Lower lobe of right lung (tissue), 2 donors: ENCODE measurements around the gene EPHA6. TPM values are rescaled to one million over a fixed set of nuclear protein-coding genes. Genes with fewer than 3 reads are reported as not detected.
"Not testable (repeated sequence)": the region's sequence is repeated elsewhere in the genome, so short reads cannot be mapped to it uniquely, and the experiment has no call there.

Experiments
- ATAC-seq, 2 donors: fragments of 200-7000 bp; cut with Tn5 transposase; one replicate each; pipeline ENCODE4 v1.9.1; 2020 to 2022; ENCODE audit warnings: mild to moderate bottlenecking in 2 of 2, moderate library complexity in 2 of 2
- DNase-seq: peaks from one replicate; pipeline ENCODE4 v3.0.0-alpha.2; 2020
- H3K27ac ChIP-seq: fragments of 200-600 bp; one replicate; pipeline ENCODE4 v1.8.0; 2022
- H3K27me3 ChIP-seq: fragments of 200-600 bp; one replicate; pipeline ENCODE4 v1.8.0; 2022; ENCODE audit warnings: low read depth
- H3K36me3 ChIP-seq: fragments of 200-600 bp; one replicate; pipeline ENCODE4 v1.8.0; 2022; ENCODE audit warnings: mild to moderate bottlenecking
- H3K4me1 ChIP-seq: fragments of 200-600 bp; one replicate; pipeline ENCODE4 v1.8.0; 2022
- H3K4me3 ChIP-seq: fragments of 200-600 bp; one replicate; pipeline ENCODE4 v1.8.0; 2022; ENCODE audit warnings: mild to moderate bottlenecking
- H3K9me3 ChIP-seq: fragments of 200-600 bp; one replicate; pipeline ENCODE4 v1.8.0; 2022
- intact Hi-C: fragments of 100-400 bp; cut with DNase I; formaldehyde crosslinking; loops from one replicate; pipeline ENCODE4 v1.11.0; 2022
- total RNA-seq: library from RNA; stranded (reverse); fragmentation: NEBNext Ultra II Directional; extraction: Animal tissue kit (Norgen Biotek cat#: 25700); gene quantifications from one replicate; pipeline ENCODE4 v1.2.1, GENCODE V29; 2021
- TF ChIP-seq, protein P1 (sequence below): fragments of 200-600 bp; IDR thresholded peaks from one replicate; pipeline ENCODE4 v1.8.0; 2022; ENCODE audit warnings: antibody characterized with exemption, mild to moderate bottlenecking
- donor health status: DM: no; HTN: yes; CAD: no; lungs with severe emphysema.

Gene EPHA6
- total RNA-seq, 1 donor from 2014 or later, result 0.53 TPM

- no peak for DNase-seq
- intact Hi-C loops, result no loop called here
Measured at GRCh38 chr3:97257942-97258697, 443.7 kb downstream of the EPHA6 start.

DNA sequence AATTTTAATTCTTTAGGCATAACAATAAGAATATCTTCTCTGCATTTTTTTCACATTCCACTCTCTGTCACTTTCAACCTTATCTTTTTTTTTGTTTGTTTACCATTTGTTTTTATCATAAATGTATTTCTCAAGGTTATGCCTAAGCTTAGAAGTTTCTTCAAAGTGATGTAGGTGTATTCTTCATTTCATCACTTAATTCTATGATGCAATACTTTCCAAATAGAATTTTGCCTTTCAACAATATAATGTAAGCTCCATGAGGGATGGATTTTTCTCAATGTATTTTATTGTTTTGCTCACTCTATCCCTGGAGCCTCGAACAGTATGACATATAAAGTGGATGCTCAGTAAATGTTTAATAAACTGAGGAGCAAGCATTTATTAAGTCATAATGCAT, 444.9 kb downstream of the EPHA6 start:
- ATAC-seq, result no peak
- H3K9me3 ChIP-seq, result no peaks in the 10 kb centered on the region
- TF ChIP-seq, protein P1, sequence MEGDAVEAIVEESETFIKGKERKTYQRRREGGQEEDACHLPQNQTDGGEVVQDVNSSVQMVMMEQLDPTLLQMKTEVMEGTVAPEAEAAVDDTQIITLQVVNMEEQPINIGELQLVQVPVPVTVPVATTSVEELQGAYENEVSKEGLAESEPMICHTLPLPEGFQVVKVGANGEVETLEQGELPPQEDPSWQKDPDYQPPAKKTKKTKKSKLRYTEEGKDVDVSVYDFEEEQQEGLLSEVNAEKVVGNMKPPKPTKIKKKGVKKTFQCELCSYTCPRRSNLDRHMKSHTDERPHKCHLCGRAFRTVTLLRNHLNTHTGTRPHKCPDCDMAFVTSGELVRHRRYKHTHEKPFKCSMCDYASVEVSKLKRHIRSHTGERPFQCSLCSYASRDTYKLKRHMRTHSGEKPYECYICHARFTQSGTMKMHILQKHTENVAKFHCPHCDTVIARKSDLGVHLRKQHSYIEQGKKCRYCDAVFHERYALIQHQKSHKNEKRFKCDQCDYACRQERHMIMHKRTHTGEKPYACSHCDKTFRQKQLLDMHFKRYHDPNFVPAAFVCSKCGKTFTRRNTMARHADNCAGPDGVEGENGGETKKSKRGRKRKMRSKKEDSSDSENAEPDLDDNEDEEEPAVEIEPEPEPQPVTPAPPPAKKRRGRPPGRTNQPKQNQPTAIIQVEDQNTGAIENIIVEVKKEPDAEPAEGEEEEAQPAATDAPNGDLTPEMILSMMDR, result no peak
- no peak for DNase-seq
- H3K27ac ChIP-seq, result no peak overlapping the region
- no peaks in the 10 kb centered on the region for H3K27me3 ChIP-seq
- H3K4me1 ChIP-seq, result no peaks in the 10 kb centered on the region
- H3K4me3 ChIP-seq, result no peak overlapping the region
- intact Hi-C loops, result no loop called here
- no peaks in the 10 kb centered on the region for H3K36me3 ChIP-seq

More at GRCh38 chr3:97257942-97258697, 443.7 kb downstream of the EPHA6 start:
- no peak for ATAC-seq
- TF ChIP-seq, protein P1, result no peak
- H3K4me3 ChIP-seq, result no peak overlapping the region
- H3K27ac ChIP-seq, result no peak overlapping the region
- H3K9me3 ChIP-seq, result no peaks in the 10 kb centered on the region
- H3K27me3 ChIP-seq, result no peaks in the 10 kb centered on the region
- H3K4me1 ChIP-seq, result no peaks in the 10 kb centered on the region
- no peaks in the 10 kb centered on the region for H3K36me3 ChIP-seq

- no peaks in the 10 kb centered on the region for H3K27me3 ChIP-seq
- ATAC-seq, result peak in 1 of 2 donors; percentile 27
- TF ChIP-seq, protein P1, result no peak
- H3K4me3 ChIP-seq, result no peak overlapping the region
- DNase-seq, result no peak
- intact Hi-C loops, result no loop called here
- no peaks in the 10 kb centered on the region for H3K9me3 ChIP-seq
- H3K27ac ChIP-seq, result no peak overlapping the region
- no peaks in the 10 kb centered on the region for H3K36me3 ChIP-seq
- no peaks in the 10 kb centered on the region for H3K4me1 ChIP-seq
Measured at GRCh38 chr3:97264180-97264579, 449.8 kb downstream of the EPHA6 start.

DNA sequence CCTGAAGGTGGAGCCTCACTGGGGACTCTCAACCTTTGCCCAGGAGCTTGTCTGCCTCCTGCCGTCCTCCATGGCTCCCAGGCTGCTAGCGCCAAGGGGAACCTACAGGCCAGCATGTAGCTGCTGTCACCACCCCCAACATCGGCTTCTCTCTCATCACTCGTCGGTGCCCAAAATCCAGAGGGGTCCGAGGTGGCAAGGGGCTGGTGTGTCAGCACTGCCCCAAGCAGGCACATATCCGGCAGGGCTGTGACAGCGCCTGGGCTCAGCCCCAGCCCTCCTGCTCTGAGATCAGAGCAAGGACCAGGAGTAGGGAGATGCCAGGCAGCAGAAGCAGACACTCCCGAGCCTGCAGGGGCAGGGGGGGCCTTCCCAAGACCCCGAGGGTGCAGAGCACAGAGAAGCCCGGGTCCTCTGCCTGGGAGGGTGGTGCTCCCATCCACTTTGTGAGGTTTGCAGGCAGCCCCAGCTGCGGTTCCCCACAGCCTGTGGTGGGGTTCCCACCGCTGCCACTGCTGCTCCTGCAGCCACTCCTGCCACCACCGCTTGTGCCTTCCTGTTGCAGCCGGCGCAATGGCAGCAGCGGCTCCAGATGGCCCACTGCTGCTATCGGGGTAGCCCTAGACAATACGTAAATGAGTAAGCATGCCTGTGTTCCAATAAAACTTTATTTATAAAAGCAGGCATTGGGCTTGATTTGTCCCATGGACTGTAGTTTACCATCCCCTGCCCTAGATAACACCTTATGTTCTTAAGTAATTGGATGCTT, 451.0 kb downstream of the EPHA6 start:
- ATAC-seq (peak in 1 of 2 donors; percentile 37), DNase-seq (no peak)
- Histone ChIP-seq H3K4me1 (no peaks in the 10 kb centered on the region), H3K36me3 (no peaks in the 10 kb centered on the region), H3K27ac (no peak overlapping the region), H3K27me3 (no peaks in the 10 kb centered on the region), H3K4me3 (no peak overlapping the region), H3K9me3 (no peaks in the 10 kb centered on the region)
- TF ChIP-seq, protein P1, result no peak
- intact Hi-C loops, result no loop called here

GRCh38 chr3:97269202-97269601, 454.8 kb downstream of the EPHA6 start:
- intact Hi-C loops, result no loop called here
- TF ChIP-seq, protein P1, result no peak
- H3K27ac ChIP-seq, result no peak overlapping the region
- ATAC-seq, result no peak
- no peaks in the 10 kb centered on the region for H3K27me3 ChIP-seq
- no peaks in the 10 kb centered on the region for H3K9me3 ChIP-seq
- H3K4me1 ChIP-seq, result no peaks in the 10 kb centered on the region
- no peak overlapping the region for H3K4me3 ChIP-seq
- DNase-seq, result no peak
- no peaks in the 10 kb centered on the region for H3K36me3 ChIP-seq

- ATAC-seq, H3K27ac ChIP-seq, H3K36me3 ChIP-seq, H3K9me3 ChIP-seq, H3K27me3 ChIP-seq, intact Hi-C loops, H3K4me1 ChIP-seq, H3K4me3 ChIP-seq, DNase-seq: not testable (repeated sequence)
Measured at GRCh38 chr3:97276879-97277550, 462.6 kb downstream of the EPHA6 start.
